Breast epithelium (tissue), 3 donors: ENCODE data around the gene SKP1.

ENCODE experiments used
- POLR2A ChIP-seq: fragments of 450-650 bp; IDR thresholded peaks from one replicate; pipeline ENCODE4 v1.6.1; 2016; ENCODE audit warnings: antibody characterized with exemption, mild to moderate bottlenecking, moderate library complexity
- POLR2AphosphoS5 ChIP-seq, 3 donors: sonication (generic); formaldehyde crosslinking; IDR thresholded peaks; one replicate each; pipeline ENCODE4 v1.6.1; 2017; ENCODE audit warnings: antibody characterized with exemption in 3 of 3
- TF ChIP-seq, protein P1 (sequence below), 3 donors: fragments of 450-650 bp; IDR thresholded peaks; one replicate each; pipeline ENCODE4 v1.5.1; 2016 to 2017; ENCODE audit warnings: antibody characterized with exemption in 3 of 3, mild to moderate bottlenecking in 3 of 3, moderate library complexity in 3 of 3

GRCh38 chr5:134224888-134225779, 48.4 kb upstream of the SKP1 start:
- TF ChIP-seq POLR2A = no peak
- TF ChIP-seq, protein P1, sequence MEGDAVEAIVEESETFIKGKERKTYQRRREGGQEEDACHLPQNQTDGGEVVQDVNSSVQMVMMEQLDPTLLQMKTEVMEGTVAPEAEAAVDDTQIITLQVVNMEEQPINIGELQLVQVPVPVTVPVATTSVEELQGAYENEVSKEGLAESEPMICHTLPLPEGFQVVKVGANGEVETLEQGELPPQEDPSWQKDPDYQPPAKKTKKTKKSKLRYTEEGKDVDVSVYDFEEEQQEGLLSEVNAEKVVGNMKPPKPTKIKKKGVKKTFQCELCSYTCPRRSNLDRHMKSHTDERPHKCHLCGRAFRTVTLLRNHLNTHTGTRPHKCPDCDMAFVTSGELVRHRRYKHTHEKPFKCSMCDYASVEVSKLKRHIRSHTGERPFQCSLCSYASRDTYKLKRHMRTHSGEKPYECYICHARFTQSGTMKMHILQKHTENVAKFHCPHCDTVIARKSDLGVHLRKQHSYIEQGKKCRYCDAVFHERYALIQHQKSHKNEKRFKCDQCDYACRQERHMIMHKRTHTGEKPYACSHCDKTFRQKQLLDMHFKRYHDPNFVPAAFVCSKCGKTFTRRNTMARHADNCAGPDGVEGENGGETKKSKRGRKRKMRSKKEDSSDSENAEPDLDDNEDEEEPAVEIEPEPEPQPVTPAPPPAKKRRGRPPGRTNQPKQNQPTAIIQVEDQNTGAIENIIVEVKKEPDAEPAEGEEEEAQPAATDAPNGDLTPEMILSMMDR (IDR thresholded peaks at IDR 0.05) = no peak
- TF ChIP-seq POLR2AphosphoS5 (IDR thresholded peaks at IDR 0.05) = peak in 1 of 3 donors; percentile 35
